Erythroblast (primary cell): Measurements from ENCODE around the gene EIF3K.

Experiments used
- GATA1 ChIP-seq: IDR thresholded peaks from 2 replicates; pipeline ENCODE4 v1.6.1; 2011; ENCODE audit warnings: low read depth, mild to moderate bottlenecking, control low read depth, low read length, moderate library complexity
- POLR2A ChIP-seq: IDR thresholded peaks from 2 replicates; pipeline ENCODE4 v1.6.1; 2011; ENCODE audit warnings: mild to moderate bottlenecking, low read length

- TF ChIP-seq POLR2A (no peak), GATA1 (no peak)
These were observed 36.3 kb downstream of the EIF3K start for GRCh38 chr19:38655148-38655824.
